ENCODE results near the gene ADGRD1.
A peak's percentile ranks its signal among the peaks of the same experiment; 100 is the strongest.

GRCh38 chr12:131097202-131098177 lies 143.8 kb downstream of the ADGRD1 start:
- TF ChIP-seq TAF1 (IDR thresholded peaks at IDR 0.05; ENCODE audit: borderline replicate concordance, low read depth, low read length) (no peak), YY1 (IDR thresholded peaks at IDR 0.05; ENCODE audit: low read depth) (no peak), EP300 (IDR thresholded peaks at IDR 0.05; ENCODE audit: borderline replicate concordance in 1 of 2, low read depth in 1 of 2, low read length in 1 of 2) (peak in 1 of 2 experiments; percentile 74; a peak in 2 of 4 replicates), USF1 (IDR thresholded peaks at IDR 0.05; ENCODE audit: borderline replicate concordance, low read depth) (no peak), TEAD4 (IDR thresholded peaks at IDR 0.05; ENCODE audit: borderline replicate concordance, insufficient read depth) (no peak), SIN3A (IDR thresholded peaks at IDR 0.05; ENCODE audit: borderline replicate concordance, low read depth, low read length) (no peak), RXRA (IDR thresholded peaks at IDR 0.05; ENCODE audit: borderline replicate concordance, low read depth) (no peak), JUND (IDR thresholded peaks at IDR 0.05) (no peak), NFIC (IDR thresholded peaks at IDR 0.05; ENCODE audit: borderline replicate concordance) (no peak)
- TF ChIP-seq, protein P1, sequence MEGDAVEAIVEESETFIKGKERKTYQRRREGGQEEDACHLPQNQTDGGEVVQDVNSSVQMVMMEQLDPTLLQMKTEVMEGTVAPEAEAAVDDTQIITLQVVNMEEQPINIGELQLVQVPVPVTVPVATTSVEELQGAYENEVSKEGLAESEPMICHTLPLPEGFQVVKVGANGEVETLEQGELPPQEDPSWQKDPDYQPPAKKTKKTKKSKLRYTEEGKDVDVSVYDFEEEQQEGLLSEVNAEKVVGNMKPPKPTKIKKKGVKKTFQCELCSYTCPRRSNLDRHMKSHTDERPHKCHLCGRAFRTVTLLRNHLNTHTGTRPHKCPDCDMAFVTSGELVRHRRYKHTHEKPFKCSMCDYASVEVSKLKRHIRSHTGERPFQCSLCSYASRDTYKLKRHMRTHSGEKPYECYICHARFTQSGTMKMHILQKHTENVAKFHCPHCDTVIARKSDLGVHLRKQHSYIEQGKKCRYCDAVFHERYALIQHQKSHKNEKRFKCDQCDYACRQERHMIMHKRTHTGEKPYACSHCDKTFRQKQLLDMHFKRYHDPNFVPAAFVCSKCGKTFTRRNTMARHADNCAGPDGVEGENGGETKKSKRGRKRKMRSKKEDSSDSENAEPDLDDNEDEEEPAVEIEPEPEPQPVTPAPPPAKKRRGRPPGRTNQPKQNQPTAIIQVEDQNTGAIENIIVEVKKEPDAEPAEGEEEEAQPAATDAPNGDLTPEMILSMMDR (IDR thresholded peaks at IDR 0.05) = no peak
- TF ChIP-seq, protein P2, sequence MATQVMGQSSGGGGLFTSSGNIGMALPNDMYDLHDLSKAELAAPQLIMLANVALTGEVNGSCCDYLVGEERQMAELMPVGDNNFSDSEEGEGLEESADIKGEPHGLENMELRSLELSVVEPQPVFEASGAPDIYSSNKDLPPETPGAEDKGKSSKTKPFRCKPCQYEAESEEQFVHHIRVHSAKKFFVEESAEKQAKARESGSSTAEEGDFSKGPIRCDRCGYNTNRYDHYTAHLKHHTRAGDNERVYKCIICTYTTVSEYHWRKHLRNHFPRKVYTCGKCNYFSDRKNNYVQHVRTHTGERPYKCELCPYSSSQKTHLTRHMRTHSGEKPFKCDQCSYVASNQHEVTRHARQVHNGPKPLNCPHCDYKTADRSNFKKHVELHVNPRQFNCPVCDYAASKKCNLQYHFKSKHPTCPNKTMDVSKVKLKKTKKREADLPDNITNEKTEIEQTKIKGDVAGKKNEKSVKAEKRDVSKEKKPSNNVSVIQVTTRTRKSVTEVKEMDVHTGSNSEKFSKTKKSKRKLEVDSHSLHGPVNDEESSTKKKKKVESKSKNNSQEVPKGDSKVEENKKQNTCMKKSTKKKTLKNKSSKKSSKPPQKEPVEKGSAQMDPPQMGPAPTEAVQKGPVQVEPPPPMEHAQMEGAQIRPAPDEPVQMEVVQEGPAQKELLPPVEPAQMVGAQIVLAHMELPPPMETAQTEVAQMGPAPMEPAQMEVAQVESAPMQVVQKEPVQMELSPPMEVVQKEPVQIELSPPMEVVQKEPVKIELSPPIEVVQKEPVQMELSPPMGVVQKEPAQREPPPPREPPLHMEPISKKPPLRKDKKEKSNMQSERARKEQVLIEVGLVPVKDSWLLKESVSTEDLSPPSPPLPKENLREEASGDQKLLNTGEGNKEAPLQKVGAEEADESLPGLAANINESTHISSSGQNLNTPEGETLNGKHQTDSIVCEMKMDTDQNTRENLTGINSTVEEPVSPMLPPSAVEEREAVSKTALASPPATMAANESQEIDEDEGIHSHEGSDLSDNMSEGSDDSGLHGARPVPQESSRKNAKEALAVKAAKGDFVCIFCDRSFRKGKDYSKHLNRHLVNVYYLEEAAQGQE (IDR thresholded peaks at IDR 0.05; ENCODE audit: low read depth, low read length) = no peak
- TF ChIP-seq, protein P3, sequence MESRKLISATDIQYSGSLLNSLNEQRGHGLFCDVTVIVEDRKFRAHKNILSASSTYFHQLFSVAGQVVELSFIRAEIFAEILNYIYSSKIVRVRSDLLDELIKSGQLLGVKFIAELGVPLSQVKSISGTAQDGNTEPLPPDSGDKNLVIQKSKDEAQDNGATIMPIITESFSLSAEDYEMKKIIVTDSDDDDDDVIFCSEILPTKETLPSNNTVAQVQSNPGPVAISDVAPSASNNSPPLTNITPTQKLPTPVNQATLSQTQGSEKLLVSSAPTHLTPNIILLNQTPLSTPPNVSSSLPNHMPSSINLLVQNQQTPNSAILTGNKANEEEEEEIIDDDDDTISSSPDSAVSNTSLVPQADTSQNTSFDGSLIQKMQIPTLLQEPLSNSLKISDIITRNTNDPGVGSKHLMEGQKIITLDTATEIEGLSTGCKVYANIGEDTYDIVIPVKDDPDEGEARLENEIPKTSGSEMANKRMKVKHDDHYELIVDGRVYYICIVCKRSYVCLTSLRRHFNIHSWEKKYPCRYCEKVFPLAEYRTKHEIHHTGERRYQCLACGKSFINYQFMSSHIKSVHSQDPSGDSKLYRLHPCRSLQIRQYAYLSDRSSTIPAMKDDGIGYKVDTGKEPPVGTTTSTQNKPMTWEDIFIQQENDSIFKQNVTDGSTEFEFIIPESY (IDR thresholded peaks at IDR 0.05; ENCODE audit: borderline replicate concordance, low read depth) = no peak

Data from SK-N-SH (cell line).